Panc1 (cell line): ENCODE measurements around the gene CALML4. TPM values are rescaled to one million over a fixed set of nuclear protein-coding genes. Genes with fewer than 3 reads are reported as not detected.

ENCODE experiments used
- ATAC-seq: fragments of 200-7000 bp; cut with Tn5 transposase; 2 replicates; pipeline ENCODE4 v1.9.1; 2020; ENCODE audit warnings: mild to moderate bottlenecking, moderate library complexity
- BruUV-seq: library from RNA; stranded (reverse); fragments of 400-500 nt; replicated peaks from 2 replicates; lab custom pipeline; 2021; lab: Mats Ljungman, UMichigan
- CTCF ChIA-PET: fragments of 300-600 bp; sonication (Branson Sonifier 250); formaldehyde crosslinking; loops from one replicate; lab custom pipeline; 2022; ENCODE audit warnings: antibody characterized with exemption; lab: Charles Lee
- POLR2A ChIA-PET: fragments of 300-600 bp; sonication (Branson Sonifier 250); formaldehyde crosslinking; loops from one replicate; lab custom pipeline; 2022; ENCODE audit warnings: antibody characterized with exemption; lab: Charles Lee
- DNase-seq: peaks from one replicate; pipeline ENCODE4 v3.0.0-alpha.2; 2010; ENCODE audit warnings: low read depth, low spot score
- H3K27ac ChIP-seq: 2 replicates; pipeline ENCODE4 v1.5.1; 2011; ENCODE audit warnings: mild to moderate bottlenecking, low read length, inconsistent platforms
- H3K27me3 ChIP-seq: fragments of 200-500 bp; sonication (Bioruptor generic); 2 replicates; pipeline ENCODE4 v1.6.0; 2014; ENCODE audit warnings: low read length, inconsistent platforms; ENCODE audit not compliant: control insufficient read depth, insufficient read depth
- H3K36me3 ChIP-seq: fragments of 200-500 bp; sonication (Bioruptor generic); 2 replicates; pipeline ENCODE4 v1.5.1; 2014; ENCODE audit warnings: inconsistent platforms, mild to moderate bottlenecking, low read length, moderate library complexity; ENCODE audit not compliant: control insufficient read depth, insufficient read depth
- H3K4me1 ChIP-seq: 2 replicates; pipeline ENCODE4 v1.5.1; 2011; ENCODE audit warnings: inconsistent platforms, mild to moderate bottlenecking, low read length, moderate library complexity; ENCODE audit not compliant: control insufficient read depth, insufficient read depth
- H3K4me3 ChIP-seq, 2 experiments: 2 replicates each; pipeline ENCODE4 v1.5.1; 2011 to 2012; ENCODE audit warnings: low read depth in 2 of 2, low read length in 2 of 2, mild to moderate bottlenecking in 2 of 2, inconsistent platforms in 1 of 2, moderate library complexity in 1 of 2
- H3K9me3 ChIP-seq: fragments of 200-500 bp; sonication (Bioruptor generic); 2 replicates; pipeline ENCODE4 v1.5.1; 2014; ENCODE audit warnings: low read depth, mild to moderate bottlenecking, inconsistent platforms, low read length, moderate library complexity; ENCODE audit not compliant: control insufficient read depth, insufficient read depth
- POLR2AphosphoS5 ChIP-seq: IDR thresholded peaks from 2 replicates; pipeline ENCODE4 v1.6.1; 2012; ENCODE audit warnings: mild to moderate bottlenecking, low read depth, low read length, moderate library complexity
- REST ChIP-seq, 2 experiments: IDR thresholded peaks; 2 replicates each; pipeline ENCODE4 v1.6.1; 2011 to 2012; ENCODE audit warnings: low read depth in 2 of 2, control low read depth in 1 of 2, low read length in 1 of 2, mild to moderate bottlenecking in 1 of 2, moderate library complexity in 1 of 2; ENCODE audit not compliant: insufficient read depth in 1 of 2
- SIN3A ChIP-seq: IDR thresholded peaks from 2 replicates; pipeline ENCODE4 v1.6.1; 2012; ENCODE audit warnings: low read depth, mild to moderate bottlenecking, low read length, moderate library complexity, borderline replicate concordance; ENCODE audit not compliant: insufficient read depth
- TCF7L2 ChIP-seq: IDR thresholded peaks from 2 replicates; pipeline ENCODE4 v1.6.1; 2011; ENCODE audit warnings: mild to moderate bottlenecking, low read depth, low read length, inconsistent platforms
- in situ Hi-C: cut with HindIII; loops from 2 replicates; pipeline ENCODE4 v1.10.0; 2016; ENCODE audit warnings: low sequenced_read_pairs, low pct_unique_long_range_greater_than_20kb
- intact Hi-C: fragments of 100-400 bp; cut with micrococcal nuclease; formaldehyde crosslinking; loops from one replicate; pipeline ENCODE4 v1.10.0; 2022; ENCODE audit not compliant: unreplicated experiment
- total RNA-seq: library from RNA; stranded (reverse); gene quantifications from one replicate; pipeline ENCODE4 v1.2.1, GENCODE V29; 2021; ENCODE audit not compliant: unreplicated experiment
- TF ChIP-seq, protein P1 (sequence below): fragments of 450-650 bp; IDR thresholded peaks from 2 replicates; pipeline ENCODE4 v1.5.1; 2017; ENCODE audit warnings: mild to moderate bottlenecking

CALML4 gene
- total RNA-seq, 1 experiment from 2014 or later: 5.4 TPM

DNA sequence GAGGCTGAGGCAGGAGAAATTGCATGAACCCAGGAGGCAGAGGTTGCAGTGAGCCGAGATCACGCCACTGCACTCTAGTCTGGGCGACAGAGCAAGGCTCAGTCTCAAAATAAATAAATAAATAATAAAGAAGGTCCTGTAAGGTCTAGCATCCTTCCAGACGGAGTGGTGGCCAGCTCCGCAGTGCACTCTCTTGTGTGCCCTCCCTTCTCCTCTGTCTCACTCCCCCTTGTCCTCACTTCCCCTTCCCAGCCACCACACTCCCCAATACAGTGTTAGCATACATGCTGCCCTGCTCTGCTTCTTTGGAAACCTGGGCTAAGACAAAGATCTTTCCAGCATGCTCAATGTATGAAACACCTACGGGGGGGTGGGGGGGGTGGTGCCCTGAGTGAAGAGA lies 27.8 kb upstream of the CALML4 start:
- H3K4me1 ChIP-seq: peaks cover 10% of the 10 kb centered on the region
- BruUV-seq: no TSS peak
- no peaks in the 10 kb centered on the region for H3K27me3 ChIP-seq
- in situ Hi-C loops: no loop called here
- intact Hi-C loops: no loop called here
- H3K9me3 ChIP-seq: no peaks in the 10 kb centered on the region
- POLR2A ChIA-PET: no interaction called here
- H3K4me3 ChIP-seq: no peak overlapping the region
- TF ChIP-seq SIN3A (no peak), TCF7L2 (no peak), REST (IDR thresholded peaks at IDR 0.05; ENCODE audit: insufficient read depth in 1 of 2, low read depth in 2 of 2, low read length in 1 of 2) (no peak), POLR2AphosphoS5 (no peak)
- TF ChIP-seq, protein P1, sequence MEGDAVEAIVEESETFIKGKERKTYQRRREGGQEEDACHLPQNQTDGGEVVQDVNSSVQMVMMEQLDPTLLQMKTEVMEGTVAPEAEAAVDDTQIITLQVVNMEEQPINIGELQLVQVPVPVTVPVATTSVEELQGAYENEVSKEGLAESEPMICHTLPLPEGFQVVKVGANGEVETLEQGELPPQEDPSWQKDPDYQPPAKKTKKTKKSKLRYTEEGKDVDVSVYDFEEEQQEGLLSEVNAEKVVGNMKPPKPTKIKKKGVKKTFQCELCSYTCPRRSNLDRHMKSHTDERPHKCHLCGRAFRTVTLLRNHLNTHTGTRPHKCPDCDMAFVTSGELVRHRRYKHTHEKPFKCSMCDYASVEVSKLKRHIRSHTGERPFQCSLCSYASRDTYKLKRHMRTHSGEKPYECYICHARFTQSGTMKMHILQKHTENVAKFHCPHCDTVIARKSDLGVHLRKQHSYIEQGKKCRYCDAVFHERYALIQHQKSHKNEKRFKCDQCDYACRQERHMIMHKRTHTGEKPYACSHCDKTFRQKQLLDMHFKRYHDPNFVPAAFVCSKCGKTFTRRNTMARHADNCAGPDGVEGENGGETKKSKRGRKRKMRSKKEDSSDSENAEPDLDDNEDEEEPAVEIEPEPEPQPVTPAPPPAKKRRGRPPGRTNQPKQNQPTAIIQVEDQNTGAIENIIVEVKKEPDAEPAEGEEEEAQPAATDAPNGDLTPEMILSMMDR: no peak
- no peaks in the 10 kb centered on the region for H3K36me3 ChIP-seq
- H3K27ac ChIP-seq: no peak overlapping the region
- CTCF ChIA-PET: no interaction called here
- no peak for ATAC-seq
- DNase-seq: no peak

- no peak for TF ChIP-seq POLR2AphosphoS5
- no peak for TF ChIP-seq TCF7L2
- TF ChIP-seq, protein P1: no peak
- TF ChIP-seq REST (IDR thresholded peaks at IDR 0.05; ENCODE audit: insufficient read depth in 1 of 2, low read depth in 2 of 2, low read length in 1 of 2): no peak
- TF ChIP-seq SIN3A: no peak
- ATAC-seq: no peak
- Histone ChIP-seq H3K27me3 (no peaks in the 10 kb centered on the region), H3K9me3 (no peaks in the 10 kb centered on the region), H3K27ac (no peak overlapping the region), H3K4me3 (no peak overlapping the region), H3K36me3 (no peaks in the 10 kb centered on the region), H3K4me1 (peaks cover 14% of the 10 kb centered on the region)
- in situ Hi-C loops: no loop called here
- CTCF ChIA-PET: interaction anchor here (1.3 kb wide), 1 partner anchor 74 kb away, joined by 6 read pairs; no protein-coding TSS in a partner anchor
- BruUV-seq: no TSS peak
- POLR2A ChIA-PET: no interaction called here
- intact Hi-C loops: no loop called here
- DNase-seq: no peak
These were observed 27.3 kb upstream of the CALML4 start for GRCh38 chr15:68232449-68232848.
